Hematopoietic multipotent progenitor cell (in vitro differentiated cells): ENCODE results near the gene ZNF605. TPM values are rescaled to one million over a fixed set of nuclear protein-coding genes. Genes with fewer than 3 reads are reported as not detected.
"Not testable (repeated sequence)": the region's sequence is repeated elsewhere in the genome, so short reads cannot be mapped to it uniquely, and the experiment has no call there.

ENCODE experiments used
- DNase-seq, 3 donors: peaks; one replicate each; pipeline ENCODE4 v3.0.0-alpha.2; 2011 to 2015; ENCODE audit warnings: low read depth in 2 of 3, low spot score in 2 of 3
- total RNA-seq: library from RNA; depleted of rRNA; stranded (reverse); fragments of >200 nt; gene quantifications from one replicate; pipeline ENCODE4 v1.2.3, GENCODE V29; 2012

The ZNF605 gene
- total RNA-seq, 1 donor: 4.3 TPM

DNA sequence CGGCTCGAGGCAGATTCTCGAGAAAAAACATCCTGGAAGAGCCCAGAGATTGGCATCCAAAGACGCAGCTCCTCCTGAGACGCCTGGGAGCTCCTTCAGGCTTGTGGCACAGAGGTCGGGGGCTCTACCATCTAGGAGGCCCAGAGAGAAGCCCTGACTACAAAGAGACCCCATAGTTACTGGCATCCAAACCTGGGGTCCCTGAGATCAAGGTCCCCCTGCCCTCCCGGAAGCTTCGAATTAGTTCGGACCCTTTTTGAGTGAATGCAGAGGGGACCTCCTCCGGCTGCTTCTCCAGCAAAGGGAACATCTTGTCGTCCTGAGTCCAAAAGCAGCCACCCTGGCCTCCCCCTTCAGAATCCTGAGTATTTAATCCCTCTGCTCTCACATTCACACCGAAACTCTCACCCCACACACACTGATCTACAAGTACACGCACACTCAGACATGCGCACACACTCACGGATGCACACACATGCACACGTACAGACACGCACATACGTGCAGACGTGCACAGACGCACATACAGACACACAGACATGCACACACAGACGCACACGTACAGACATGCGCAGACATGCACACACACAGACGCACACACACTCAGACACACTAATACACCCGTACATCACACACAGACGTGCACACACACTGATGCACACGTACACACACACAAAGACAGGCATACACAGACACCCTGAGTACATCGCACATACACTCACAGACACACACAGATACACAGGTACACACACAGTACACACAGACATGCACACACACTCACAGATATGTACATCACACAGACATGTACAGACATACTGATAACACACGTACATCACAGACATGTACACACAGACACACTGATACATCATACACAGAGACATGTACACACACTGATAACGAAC lies 5.9 kb downstream of the ZNF605 start:
- no peak for DNase-seq

GRCh38 chr12:132948146-132949066 lies 7.7 kb downstream of the ZNF605 start:
- DNase-seq: no peak

DNA sequence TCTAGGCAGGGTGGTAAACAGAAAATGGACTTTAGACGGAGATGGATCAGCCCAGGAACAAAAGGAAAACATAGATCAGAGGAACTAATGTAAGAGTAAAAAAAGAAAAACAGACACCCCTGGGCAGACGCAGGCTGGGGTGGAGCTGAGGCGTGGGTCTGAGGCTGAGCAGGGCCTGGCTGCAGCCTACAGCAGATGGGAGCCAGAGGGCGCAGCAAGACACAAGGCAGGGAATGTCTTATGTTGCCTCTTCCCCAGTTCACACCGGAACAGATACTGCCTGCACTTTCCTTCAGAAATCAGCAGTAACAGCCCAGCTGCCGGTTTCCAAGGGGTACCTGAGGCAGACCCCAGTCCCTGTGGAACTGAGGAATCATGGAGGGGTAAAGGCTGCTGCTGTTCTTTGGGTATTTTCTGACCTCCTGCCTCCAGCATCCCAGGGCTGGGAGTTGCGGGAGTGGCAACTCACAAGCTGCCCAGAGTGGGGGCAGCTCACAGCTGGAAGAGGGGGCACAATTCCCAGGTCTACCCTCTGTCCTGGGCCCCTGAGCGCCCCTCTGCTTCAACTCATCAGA lies 9.8 kb downstream of the ZNF605 start:
- no peak for DNase-seq

- no peak for DNase-seq
These were observed 10.3 kb downstream of the ZNF605 start for GRCh38 chr12:132945806-132946205.

DNA sequence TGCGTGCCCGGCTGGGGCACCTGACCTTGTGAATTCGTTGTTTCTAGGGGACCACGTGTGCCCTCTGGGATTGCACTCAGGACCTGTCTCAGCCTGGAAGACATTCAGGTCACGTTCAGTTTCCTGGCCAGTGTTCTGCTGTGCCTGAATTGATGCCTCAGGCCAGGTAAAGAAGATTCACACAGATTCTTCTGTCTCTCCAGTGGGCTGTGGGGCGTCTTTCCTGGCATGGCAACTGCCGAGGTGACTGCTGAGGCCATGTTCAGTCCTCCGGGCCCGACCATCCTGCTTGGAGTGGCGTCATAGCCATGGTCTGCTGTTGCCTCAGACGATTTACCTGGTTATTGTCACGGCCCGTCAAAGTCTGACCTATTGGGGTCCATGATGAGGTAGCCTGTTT lies 13.5 kb downstream of the ZNF605 start:
- no peak for DNase-seq

DNA sequence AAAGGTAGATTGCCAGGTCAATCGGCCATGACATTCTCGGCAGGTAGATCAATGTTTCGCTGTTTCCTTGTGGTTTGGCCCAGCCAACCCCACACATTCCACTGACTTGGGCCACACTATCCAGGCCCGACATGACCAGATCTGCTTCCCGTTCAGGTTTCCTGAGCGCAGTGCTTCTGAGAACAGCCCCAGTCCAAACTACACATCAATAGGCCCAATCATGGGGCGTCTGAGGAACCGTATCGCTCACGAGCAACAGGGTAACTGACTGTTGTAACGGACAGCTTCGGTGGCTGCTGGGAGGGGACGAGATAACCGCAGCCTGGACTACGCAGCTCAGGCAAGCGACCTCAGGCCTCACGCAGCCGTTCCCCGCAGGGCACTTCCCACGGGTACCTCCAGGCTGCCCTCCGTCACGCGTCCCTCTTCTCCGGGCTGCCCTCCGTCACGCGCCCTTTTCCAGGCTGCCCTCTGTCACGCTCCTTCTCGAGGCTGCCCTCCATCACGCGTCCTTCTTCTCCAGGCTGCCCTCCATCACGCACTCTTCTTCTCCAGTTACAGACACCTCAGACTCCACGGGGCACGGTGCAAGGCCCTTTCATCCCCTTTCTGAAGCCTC lies 14.7 kb downstream of the ZNF605 start:
- no peak for DNase-seq

DNA sequence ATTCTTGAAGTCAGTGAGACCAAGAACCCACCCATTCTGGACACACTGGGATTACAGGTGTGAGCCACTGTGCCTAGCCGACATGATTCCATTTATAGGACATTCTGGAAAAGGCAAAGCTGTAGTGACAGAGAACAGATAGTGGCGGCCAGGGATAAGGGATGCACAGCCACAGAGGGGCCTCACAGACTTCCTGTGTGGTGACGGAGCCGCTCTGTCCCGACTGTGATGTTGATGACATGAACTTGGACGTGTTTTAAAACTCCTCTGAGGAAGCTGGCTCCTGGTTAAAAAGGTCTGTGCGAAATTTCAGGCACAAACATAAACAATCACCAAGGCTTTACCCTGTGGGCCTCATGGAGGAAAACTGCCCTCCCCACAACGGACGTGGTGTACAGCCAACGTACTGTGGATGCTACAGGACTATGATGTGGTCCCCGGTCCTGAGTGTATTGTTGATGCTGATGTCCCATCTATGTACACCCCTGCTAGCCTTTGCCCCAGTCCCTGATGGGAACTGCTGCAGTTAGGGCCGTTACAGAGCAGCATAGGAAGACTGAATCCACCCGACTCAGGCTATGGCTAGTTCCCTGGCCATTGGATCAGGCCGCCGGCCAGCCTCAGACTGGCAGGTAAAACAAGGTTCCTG lies 15.9 kb downstream of the ZNF605 start:
- no peak for DNase-seq

- not testable (repeated sequence) for DNase-seq
These were observed 17.3 kb downstream of the ZNF605 start for GRCh38 chr12:132938807-132939206.

GRCh38 chr12:132937476-132937875 lies 18.6 kb downstream of the ZNF605 start:
- no peak for DNase-seq

- not testable (repeated sequence) for DNase-seq
These were observed 19.2 kb downstream of the ZNF605 start for GRCh38 chr12:132936921-132937320.

DNA sequence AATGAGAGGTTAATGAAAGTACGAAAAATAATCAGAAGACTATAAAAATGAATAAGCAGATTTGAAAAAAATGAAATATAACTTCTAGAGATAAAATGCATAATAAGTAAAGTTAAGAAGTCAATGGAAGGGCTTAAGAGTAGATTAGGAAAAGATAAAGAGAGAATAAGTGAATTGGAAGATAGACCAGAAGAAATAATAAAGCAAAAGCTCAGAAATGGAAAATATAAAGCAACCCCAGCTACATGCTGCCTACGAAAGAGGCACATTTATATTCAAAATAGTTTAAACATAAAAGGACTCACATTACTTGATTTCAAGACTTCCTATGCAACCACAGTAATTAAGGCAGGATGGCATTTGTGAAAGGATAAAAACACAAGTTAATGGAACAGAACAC lies 19.9 kb downstream of the ZNF605 start:
- DNase-seq: no peak

- DNase-seq: no peak
These were observed 29.7 kb downstream of the ZNF605 start for GRCh38 chr12:132926415-132926833.

DNA sequence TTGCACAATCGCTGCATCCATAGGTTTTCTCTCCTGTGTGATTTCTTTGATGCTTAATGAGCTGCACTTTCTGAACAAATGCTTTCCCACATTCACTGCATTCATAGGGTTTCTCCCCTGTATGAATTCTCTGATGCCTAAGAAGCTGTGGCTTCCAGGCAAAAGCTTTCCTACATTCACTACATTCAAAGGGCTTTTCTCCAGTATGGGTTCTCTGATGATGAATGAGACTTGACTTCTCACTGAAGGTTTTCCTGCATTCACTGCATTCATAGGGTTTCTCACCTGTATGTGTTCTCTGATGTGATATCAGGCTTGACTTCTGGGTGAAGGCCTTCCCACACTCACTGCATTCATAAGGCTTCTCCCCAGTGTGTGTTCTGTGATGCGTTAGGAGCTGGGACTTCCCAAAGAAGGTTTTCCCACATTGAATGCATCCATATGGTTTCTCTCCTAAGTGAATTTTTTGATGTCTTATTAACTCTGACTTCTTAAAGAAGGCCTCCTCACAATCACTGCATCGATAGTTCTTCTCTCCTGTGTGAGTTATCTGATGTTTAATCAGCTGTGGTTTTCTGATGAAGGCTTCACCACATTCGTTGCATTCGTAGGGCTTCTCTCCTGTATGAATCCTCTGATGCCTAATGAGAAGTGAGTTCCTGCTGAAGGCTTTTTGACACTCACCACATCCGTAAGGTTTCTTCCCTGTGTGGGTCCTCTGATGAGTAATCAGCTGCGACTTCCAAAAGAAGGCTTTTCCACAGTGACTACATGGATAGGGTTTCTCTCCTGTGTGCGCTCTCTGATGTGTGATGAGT lies 30.3 kb downstream of the ZNF605 start:
- no peak for DNase-seq

- no peak for DNase-seq
These were observed 31.8 kb downstream of the ZNF605 start for GRCh38 chr12:132924356-132924755.

- no peak for DNase-seq
These were observed 32.7 kb downstream of the ZNF605 start for GRCh38 chr12:132923356-132923909.

- no peak for DNase-seq
These were observed 33.4 kb downstream of the ZNF605 start for GRCh38 chr12:132922676-132923075.

DNA sequence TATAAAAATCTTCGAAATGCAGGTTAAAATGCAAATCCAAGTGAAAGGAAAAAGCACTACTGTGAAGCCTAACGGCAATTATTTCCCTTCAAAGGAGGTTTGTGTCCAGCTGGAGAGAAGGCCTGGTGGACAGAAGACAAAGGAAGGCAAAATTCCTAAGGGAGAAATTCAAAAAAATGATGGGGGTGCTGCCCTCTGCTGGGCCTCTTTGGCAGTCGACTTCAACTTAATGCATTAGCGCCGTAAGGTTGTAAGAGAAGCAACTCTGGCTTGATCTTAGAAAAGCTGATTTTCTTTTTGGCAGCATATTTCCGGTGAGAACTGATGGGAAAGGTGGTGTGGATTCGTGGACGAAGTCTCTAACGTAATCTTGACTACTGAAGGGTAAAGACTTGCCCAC lies 34.4 kb downstream of the ZNF605 start:
- no peak for DNase-seq

- no peak for DNase-seq
These were observed 37.4 kb downstream of the ZNF605 start for GRCh38 chr12:132918680-132919079.

DNA sequence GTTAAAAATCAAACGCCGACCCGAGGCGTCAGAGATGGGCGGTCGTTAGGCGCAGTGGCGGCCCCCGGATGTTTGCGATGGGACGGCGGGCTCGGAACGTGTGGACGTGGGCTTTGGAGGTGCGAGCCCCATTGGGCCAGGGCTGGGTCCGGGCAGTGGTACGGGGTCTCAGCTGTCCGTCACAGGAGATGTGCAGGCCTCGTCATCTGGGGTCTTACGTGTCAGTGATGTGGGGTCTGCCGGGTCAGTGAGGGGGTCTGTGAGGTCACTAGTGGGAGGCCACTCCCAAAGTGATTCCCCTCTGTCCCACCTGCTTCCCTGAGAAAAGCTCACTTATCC lies 47.1 kb downstream of the ZNF605 start:
- no peak for DNase-seq
